ENCODE results near the gene PDK2. TPM values are rescaled to one million over a fixed set of nuclear protein-coding genes. Genes with fewer than 3 reads are reported as not detected.
A peak's percentile ranks its signal among the peaks of the same experiment; 100 is the strongest.

Gene PDK2
- total and polyA plus RNA-seq, 3 experiments from 2014 or later = 19.5 to 41.2 (median 22.4) TPM

DNA sequence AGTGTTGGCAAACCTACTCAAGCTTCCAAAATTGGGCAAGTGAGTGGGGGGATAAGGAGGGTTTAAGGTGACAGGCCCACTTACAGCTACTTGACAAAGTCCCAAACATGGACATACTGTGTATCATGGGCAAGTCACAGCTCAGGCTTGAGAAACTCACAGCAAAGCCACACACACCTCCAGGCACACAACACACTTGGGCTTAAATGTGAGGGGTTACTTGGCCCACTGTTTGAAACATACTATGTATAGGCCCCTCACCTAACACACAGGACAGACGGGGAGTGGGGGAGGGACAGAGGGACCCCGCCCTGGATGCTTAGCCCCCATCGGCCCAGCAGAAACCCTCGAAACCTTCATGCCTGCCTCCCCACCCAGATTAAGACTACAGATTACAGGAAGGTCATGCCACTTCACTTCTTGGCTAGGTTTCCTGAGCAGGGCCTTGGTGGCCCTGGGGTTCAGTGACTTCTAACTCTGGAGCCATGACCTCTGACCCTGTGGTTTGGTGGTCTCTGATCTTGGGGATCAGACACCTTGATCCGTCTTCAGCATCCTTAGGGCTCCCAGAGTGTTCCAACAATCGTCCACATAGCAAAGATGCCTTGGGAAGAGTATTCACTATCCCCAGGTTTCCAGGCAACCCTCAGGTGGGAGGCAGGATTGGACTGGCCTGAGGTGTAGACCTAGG, 37.1 kb downstream of the PDK2 start:
- no peaks in the 10 kb centered on the region for H3K9me3 ChIP-seq (ENCODE audit: low read length)
- H3K27me3 Mint-ChIP-seq = peaks cover 7 to 15% of the 10 kb centered on the region in 2 donors
- H3K4me3 ChIP-seq (ENCODE audit: low read length) = no peak overlapping the region
- peaks cover 6% of the 10 kb centered on the region for H3K27me3 ChIP-seq (ENCODE audit: insufficient read depth, low read length, poor library complexity, severe bottlenecking)
- peak overlapping the region; percentile 21 to 88 (median 74) for H3K27ac Mint-ChIP-seq
- ChIA-PET POLR2A (interaction anchor here (0.7 to 1.1 kb wide), 2 partner anchors 19 to 20 kb away, joined by 3 read pairs; no protein-coding TSS in a partner anchor), CTCF (interaction anchor here (0.9 to 2.5 kb wide), 5 partner anchors 8 to 38 kb away, joined by 3 to 8 read pairs (median 5); no protein-coding TSS in a partner anchor)
- H3K9me3 Mint-ChIP-seq = no peaks in the 10 kb centered on the region
- peaks cover 16% of the 10 kb centered on the region for H3K36me3 ChIP-seq (ENCODE audit: insufficient read depth, low read length)
- peaks cover 16% of the 10 kb centered on the region for H3K4me1 ChIP-seq (ENCODE audit: insufficient read depth, low read length)
- peaks cover 9 to 33% (median 10%) of the 10 kb centered on the region in 3 donors for H3K36me3 Mint-ChIP-seq
- no peak overlapping the region for H3K27ac ChIP-seq (ENCODE audit: low read depth, low read length)
- no peak for DNase-seq
- peak overlapping the region in 3 of 7 donors; percentile 25 to 82 (median 63) for H3K4me3 Mint-ChIP-seq
- peaks cover 23 to 43% (median 32%) of the 10 kb centered on the region in 3 donors for H3K4me1 Mint-ChIP-seq

DNA sequence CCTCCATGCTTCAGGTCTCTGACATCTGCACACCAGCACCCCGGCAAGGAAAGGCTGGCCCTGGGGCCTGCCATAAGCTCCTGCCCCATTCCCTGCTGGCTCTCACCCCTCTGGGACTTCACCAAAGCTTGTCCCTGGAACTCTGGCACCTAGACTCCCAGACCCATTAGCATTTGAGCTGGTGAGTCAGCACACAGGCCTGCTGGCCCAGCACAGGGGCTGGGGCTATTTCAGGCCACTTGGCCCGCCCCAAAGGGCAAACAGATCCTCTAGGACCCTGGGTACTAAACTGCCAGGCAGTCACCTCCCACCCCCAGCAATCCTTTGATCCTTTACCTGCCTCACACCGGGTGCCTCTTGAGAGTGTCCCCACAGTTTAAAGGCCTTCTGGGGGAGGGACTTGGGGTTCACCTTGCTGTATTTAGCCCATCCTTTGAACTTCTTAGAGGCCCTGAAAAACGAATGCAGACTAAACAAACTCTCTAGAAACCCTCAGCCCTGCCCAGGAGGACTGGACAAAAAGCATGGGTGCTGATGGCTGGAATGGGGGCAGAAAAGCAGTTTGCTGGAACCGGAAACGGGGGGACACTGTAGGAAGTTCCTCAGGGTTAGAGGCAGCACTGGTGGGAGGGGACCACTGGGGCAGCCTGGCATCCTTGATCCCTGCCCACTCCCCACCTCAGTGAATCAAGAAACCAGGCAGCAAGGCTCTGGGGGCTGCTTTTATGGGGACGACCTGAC, 38.0 kb downstream of the PDK2 start:
- ChIA-PET POLR2A (no interaction called here), CTCF (interaction anchor here (1.0 to 1.1 kb wide), 2 partner anchors 18 to 28 kb away, joined by 4 to 5 read pairs; no protein-coding TSS in a partner anchor)
- no peak overlapping the region for H3K27ac ChIP-seq (ENCODE audit: low read depth, low read length)

GRCh38 chr17:50133769-50134099, 38.6 kb downstream of the PDK2 start:
- ChIA-PET CTCF (no interaction called here), POLR2A (no interaction called here)
- Mint-ChIP-seq H3K9me3 (no peaks in the 10 kb centered on the region), H3K27me3 (peaks cover 3 to 7% of the 10 kb centered on the region in 2 donors), H3K36me3 (peaks cover 22 to 48% (median 23%) of the 10 kb centered on the region in 3 donors), H3K4me1 (peaks cover 13 to 46% (median 32%) of the 10 kb centered on the region in 3 donors), H3K4me3 (no peak overlapping the region), H3K27ac (peak overlapping the region in 2 of 8 donors; percentile 63 to 74)
- no peak for DNase-seq
- Histone ChIP-seq H3K27ac (ENCODE audit: low read depth, low read length) (no peak overlapping the region), H3K4me1 (ENCODE audit: insufficient read depth, low read length) (peaks cover 7% of the 10 kb centered on the region), H3K9me3 (ENCODE audit: low read length) (no peaks in the 10 kb centered on the region), H3K27me3 (ENCODE audit: insufficient read depth, low read length, poor library complexity, severe bottlenecking) (peaks cover 2% of the 10 kb centered on the region), H3K36me3 (ENCODE audit: insufficient read depth, low read length) (peaks cover 31% of the 10 kb centered on the region), H3K4me3 (ENCODE audit: low read length) (no peak overlapping the region)

More for the DNA sequence above, 38.0 kb downstream of the PDK2 start:
- H3K4me1 Mint-ChIP-seq = peaks cover 17 to 46% (median 32%) of the 10 kb centered on the region in 3 donors
- peak overlapping the region in 1 of 7 donors; percentile 62 for H3K4me3 Mint-ChIP-seq
- H3K27me3 Mint-ChIP-seq = peaks cover 7 to 11% of the 10 kb centered on the region in 2 donors
- peaks cover 6% of the 10 kb centered on the region for H3K27me3 ChIP-seq (ENCODE audit: insufficient read depth, low read length, poor library complexity, severe bottlenecking)
- peaks cover 26% of the 10 kb centered on the region for H3K36me3 ChIP-seq (ENCODE audit: insufficient read depth, low read length)
- peaks cover 11% of the 10 kb centered on the region for H3K4me1 ChIP-seq (ENCODE audit: insufficient read depth, low read length)
- H3K27ac Mint-ChIP-seq = peak overlapping the region in 4 of 8 donors; percentile 11 to 89 (median 64)
- H3K9me3 Mint-ChIP-seq = no peaks in the 10 kb centered on the region
- DNase-seq = no peak
- H3K9me3 ChIP-seq (ENCODE audit: low read length) = no peaks in the 10 kb centered on the region
- H3K4me3 ChIP-seq (ENCODE audit: low read length) = no peak overlapping the region
- peaks cover 18 to 43% (median 19%) of the 10 kb centered on the region in 3 donors for H3K36me3 Mint-ChIP-seq

DNA sequence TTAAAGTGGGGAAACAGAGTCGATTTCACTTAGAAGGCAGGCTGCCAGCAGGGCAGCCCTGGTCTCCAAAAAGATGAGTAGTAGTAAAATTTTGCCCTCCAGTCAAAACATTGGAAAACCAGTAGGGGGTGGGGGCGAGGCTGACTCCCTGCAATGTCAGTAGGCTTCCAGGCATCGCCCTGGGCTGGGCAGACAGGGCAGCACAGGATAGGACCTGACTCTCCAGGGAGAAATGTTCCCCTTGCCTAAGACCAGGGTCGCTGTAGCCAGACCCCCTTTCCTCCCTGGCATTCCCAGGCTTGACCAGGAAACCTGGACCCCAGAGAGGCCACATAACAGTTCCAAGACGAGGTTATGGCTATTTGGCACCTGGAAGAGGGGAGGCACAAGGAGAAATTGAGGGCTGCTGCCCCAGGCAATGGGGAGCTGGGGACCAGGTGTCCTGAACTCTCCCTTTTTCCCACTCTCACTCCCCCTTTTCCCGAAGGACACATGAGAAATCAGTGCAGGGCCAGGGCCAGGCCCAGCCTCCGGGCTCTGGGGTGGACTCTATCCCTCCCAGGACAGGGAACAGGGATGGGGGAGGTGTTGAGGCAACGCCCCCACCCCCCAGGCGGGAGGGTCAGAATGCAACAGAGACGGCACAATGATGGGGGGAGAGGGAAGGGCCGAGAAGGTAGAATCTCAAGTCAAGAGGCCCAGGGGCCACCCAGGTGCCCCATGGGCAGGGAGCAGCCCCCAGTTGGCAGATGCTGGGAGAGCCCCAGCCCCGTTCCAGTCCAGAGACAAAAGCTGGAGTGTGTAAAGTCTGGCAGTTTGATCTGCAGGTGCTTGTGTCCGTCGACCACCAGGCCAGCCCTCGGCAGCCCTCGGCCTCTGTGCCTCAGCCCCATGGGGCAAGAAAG, 39.3 kb downstream of the PDK2 start:
- no peak overlapping the region for H3K4me3 Mint-ChIP-seq
- peaks cover 10 to 43% (median 30%) of the 10 kb centered on the region in 3 donors for H3K4me1 Mint-ChIP-seq
- DNase-seq = no peak
- peaks cover 1 to 5% of the 10 kb centered on the region in 2 donors for H3K27me3 Mint-ChIP-seq
- peaks cover 38% of the 10 kb centered on the region for H3K36me3 ChIP-seq (ENCODE audit: insufficient read depth, low read length)
- peaks cover 10% of the 10 kb centered on the region for H3K4me1 ChIP-seq (ENCODE audit: insufficient read depth, low read length)
- peak overlapping the region in 2 of 8 donors; percentile 63 to 74 for H3K27ac Mint-ChIP-seq
- CTCF ChIA-PET = interaction anchor here (2.9 kb wide), 1 partner anchor 27 kb away, joined by 17 read pairs; no protein-coding TSS in a partner anchor
- POLR2A ChIA-PET = no interaction called here
- no peak overlapping the region for H3K27ac ChIP-seq (ENCODE audit: low read depth, low read length)
- H3K4me3 ChIP-seq (ENCODE audit: low read length) = no peak overlapping the region
- H3K9me3 Mint-ChIP-seq = no peaks in the 10 kb centered on the region
- no peaks in the 10 kb centered on the region for H3K27me3 ChIP-seq (ENCODE audit: insufficient read depth, low read length, poor library complexity, severe bottlenecking)
- H3K9me3 ChIP-seq (ENCODE audit: low read length) = no peaks in the 10 kb centered on the region
- H3K36me3 Mint-ChIP-seq = peaks cover 22 to 56% (median 23%) of the 10 kb centered on the region in 3 donors

DNA sequence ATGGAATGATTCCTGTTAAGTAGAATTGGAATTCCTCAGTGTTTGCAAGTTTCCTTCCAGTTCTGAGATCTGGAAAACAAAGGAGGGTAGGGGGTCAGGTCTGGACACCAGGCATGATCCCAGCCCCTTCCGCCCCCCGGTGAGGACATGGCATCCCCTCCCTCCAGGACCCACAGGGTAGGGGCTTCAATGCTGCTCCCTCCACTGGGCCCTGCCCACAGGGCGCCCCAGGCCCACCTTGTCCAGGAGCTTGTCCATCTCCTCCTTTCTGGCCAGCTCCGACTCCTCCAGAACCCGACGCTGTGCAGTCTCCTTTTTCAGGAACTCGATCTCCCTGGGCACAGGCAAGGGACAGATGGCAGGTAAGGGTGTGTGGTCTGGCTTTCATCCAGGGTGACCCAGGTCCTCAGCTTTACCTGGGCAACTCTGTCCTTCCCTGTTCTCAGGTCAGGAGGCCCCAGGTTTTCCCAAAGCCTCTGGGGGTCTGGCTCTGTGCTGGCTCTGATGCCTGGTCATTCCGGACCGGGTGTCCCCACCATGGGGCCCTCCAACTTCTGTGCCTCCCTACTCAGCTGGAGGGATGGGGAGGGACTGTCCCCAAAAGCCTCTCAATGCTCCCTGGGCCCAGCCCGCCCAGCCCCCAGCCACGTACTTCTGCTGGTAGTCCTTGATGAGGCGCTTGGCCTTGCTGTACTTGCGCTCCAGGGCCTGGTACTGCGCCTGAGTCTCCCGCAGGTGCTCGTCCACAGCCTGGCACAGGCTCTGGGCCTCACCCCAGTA, 40.4 kb downstream of the PDK2 start:
- H3K4me1 Mint-ChIP-seq = peaks cover 19 to 50% (median 39%) of the 10 kb centered on the region in 3 donors
- peaks cover 20% of the 10 kb centered on the region for H3K4me1 ChIP-seq (ENCODE audit: insufficient read depth, low read length)
- H3K36me3 Mint-ChIP-seq = peaks cover 26 to 66% (median 27%) of the 10 kb centered on the region in 3 donors
- no peak for DNase-seq
- H3K27ac Mint-ChIP-seq = peak overlapping the region in 1 of 8 donors; percentile 82
- H3K27me3 ChIP-seq (ENCODE audit: insufficient read depth, low read length, poor library complexity, severe bottlenecking) = no peaks in the 10 kb centered on the region
- no peak overlapping the region for H3K27ac ChIP-seq (ENCODE audit: low read depth, low read length)
- no peaks in the 10 kb centered on the region for H3K9me3 ChIP-seq (ENCODE audit: low read length)
- H3K4me3 Mint-ChIP-seq = no peak overlapping the region
- ChIA-PET CTCF (interaction anchor here (1.2 to 2.9 kb wide), 3 partner anchors 11 to 26 kb away, joined by 3 to 17 read pairs (median 7); no protein-coding TSS in a partner anchor), POLR2A (no interaction called here)
- no peak overlapping the region for H3K4me3 ChIP-seq (ENCODE audit: low read length)
- H3K9me3 Mint-ChIP-seq = no peaks in the 10 kb centered on the region
- peaks cover 1 to 5% of the 10 kb centered on the region in 2 donors for H3K27me3 Mint-ChIP-seq
- H3K36me3 ChIP-seq (ENCODE audit: insufficient read depth, low read length) = peaks cover 42% of the 10 kb centered on the region

DNA sequence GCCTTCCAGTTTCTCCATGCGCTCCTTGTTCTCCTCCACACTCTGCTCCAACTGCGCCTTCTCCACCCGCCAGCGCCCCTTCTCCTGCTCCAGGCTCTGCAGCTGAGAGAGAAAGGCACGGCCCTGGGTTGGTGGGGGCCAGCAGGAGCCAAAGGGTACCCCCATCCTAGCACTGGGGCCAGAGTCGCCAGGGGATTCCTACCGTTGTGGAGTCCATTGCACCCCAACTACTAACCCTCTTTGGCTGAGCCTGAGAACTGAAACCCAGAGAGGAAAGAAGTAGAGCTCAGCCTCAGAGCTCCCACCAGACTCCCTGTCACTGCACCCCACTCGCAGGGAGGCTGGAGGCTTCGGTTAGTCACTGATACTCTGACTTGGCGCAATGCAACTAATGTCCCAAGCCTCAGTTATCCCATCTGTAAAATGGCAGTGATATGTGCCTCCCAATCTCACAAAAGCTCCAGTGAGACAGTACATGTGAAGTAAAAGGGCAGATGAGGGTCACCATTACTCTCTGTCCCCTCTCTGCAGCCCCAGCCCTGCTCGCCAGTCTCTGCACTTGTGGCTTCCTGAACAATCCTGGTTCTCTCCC, 41.0 kb downstream of the PDK2 start:
- no peak overlapping the region for H3K4me3 ChIP-seq (ENCODE audit: low read length)
- peaks cover 26 to 73% (median 30%) of the 10 kb centered on the region in 3 donors for H3K36me3 Mint-ChIP-seq
- DNase-seq = no peak
- no peaks in the 10 kb centered on the region for H3K9me3 ChIP-seq (ENCODE audit: low read length)
- H3K27ac Mint-ChIP-seq = peak overlapping the region in 2 of 8 donors; percentile 17 to 32
- no peak overlapping the region for H3K27ac ChIP-seq (ENCODE audit: low read depth, low read length)
- H3K4me3 Mint-ChIP-seq = no peak overlapping the region
- H3K27me3 ChIP-seq (ENCODE audit: insufficient read depth, low read length, poor library complexity, severe bottlenecking) = no peaks in the 10 kb centered on the region
- no peaks in the 10 kb centered on the region for H3K9me3 Mint-ChIP-seq
- H3K4me1 ChIP-seq (ENCODE audit: insufficient read depth, low read length) = peaks cover 22% of the 10 kb centered on the region
- CTCF ChIA-PET = interaction anchor here (1.2 to 2.9 kb wide), 3 partner anchors 10 to 25 kb away, joined by 3 to 17 read pairs (median 7); no protein-coding TSS in a partner anchor
- peaks cover 0 to 1% of the 10 kb centered on the region in 2 donors for H3K27me3 Mint-ChIP-seq
- peaks cover 21 to 50% (median 40%) of the 10 kb centered on the region in 3 donors for H3K4me1 Mint-ChIP-seq
- peaks cover 42% of the 10 kb centered on the region for H3K36me3 ChIP-seq (ENCODE audit: insufficient read depth, low read length)
- POLR2A ChIA-PET = interaction anchor here (1.0 kb wide), 1 partner anchor 13 kb away, joined by 3 read pairs; no protein-coding TSS in a partner anchor
